Mesenchymal stem cell (in vitro differentiated cells and primary cell): ENCODE measurements around the gene TUBB3.

Experiments
- DNase-seq: peaks from one replicate; pipeline ENCODE4 v3.0.0-alpha.2; 2013
- H2AFZ ChIP-seq: one replicate; pipeline ENCODE4 v1.6.1; 2013; ENCODE audit warnings: low read depth, mild to moderate bottlenecking, control low read depth, inconsistent platforms, low read length, moderate library complexity
- H2AK5ac ChIP-seq: 2 replicates; pipeline ENCODE4 v1.6.1; 2013; ENCODE audit warnings: low read length, moderate library complexity, mild to moderate bottlenecking, inconsistent platforms; ENCODE audit not compliant: severe bottlenecking
- H2BK120ac ChIP-seq: one replicate; pipeline ENCODE4 v1.6.1; 2013; ENCODE audit warnings: low read depth, mild to moderate bottlenecking, inconsistent platforms, low read length, moderate library complexity
- H2BK12ac ChIP-seq, 2 experiments: one replicate each; pipeline ENCODE4 v1.6.1; 2013; ENCODE audit warnings: inconsistent platforms in 2 of 2, low read length in 2 of 2, mild to moderate bottlenecking in 2 of 2, moderate library complexity in 2 of 2, control low read depth in 1 of 2
- H2BK15ac ChIP-seq: one replicate; pipeline ENCODE4 v1.6.1; 2013; ENCODE audit warnings: mild to moderate bottlenecking, low read depth, inconsistent platforms; ENCODE audit not compliant: poor library complexity, severe bottlenecking
- H2BK5ac ChIP-seq: 2 replicates; pipeline ENCODE4 v1.6.1; 2013; ENCODE audit warnings: low read depth, mild to moderate bottlenecking, low read length, control low read depth, inconsistent platforms; ENCODE audit not compliant: poor library complexity, severe bottlenecking
- H3K14ac ChIP-seq, 2 experiments: one replicate each; pipeline ENCODE4 v1.6.1; 2013; ENCODE audit warnings: inconsistent platforms in 2 of 2, low read length in 2 of 2, control low read depth in 1 of 2, mild to moderate bottlenecking in 1 of 2, moderate library complexity in 1 of 2
- H3K18ac ChIP-seq, 2 experiments: one replicate each; pipeline ENCODE4 v1.6.1; 2013; ENCODE audit warnings: inconsistent platforms in 2 of 2, low read length in 2 of 2, control low read depth in 1 of 2, low read depth in 1 of 2, mild to moderate bottlenecking in 1 of 2
- H3K23ac ChIP-seq, 2 experiments: one replicate each; pipeline ENCODE4 v1.6.1; 2013; ENCODE audit warnings: inconsistent platforms in 2 of 2, low read length in 2 of 2, mild to moderate bottlenecking in 2 of 2, moderate library complexity in 2 of 2, control low read depth in 1 of 2
- H3K27ac ChIP-seq: 2 replicates; pipeline ENCODE4 v1.5.1; 2013; ENCODE audit warnings: mild to moderate bottlenecking, moderate library complexity, low read length, control low read depth, inconsistent platforms; ENCODE audit not compliant: poor library complexity, severe bottlenecking
- H3K27me3 ChIP-seq, 2 experiments: 2 replicates each; pipeline versions ENCODE4 v1.6.1 to v1.7.0; 2013; ENCODE audit warnings: low read length in 2 of 2, mild to moderate bottlenecking in 2 of 2, moderate library complexity in 2 of 2, control low read depth in 1 of 2, inconsistent platforms in 1 of 2; ENCODE audit not compliant: control insufficient read depth in 1 of 2, insufficient read depth in 1 of 2
- H3K36me3 ChIP-seq, 2 experiments: 2 replicates each; pipeline versions ENCODE4 v1.6.1 to v1.7.0; 2013; ENCODE audit warnings: low read length in 2 of 2, control low read depth in 1 of 2, inconsistent platforms in 1 of 2, low read depth in 1 of 2, mild to moderate bottlenecking in 1 of 2; ENCODE audit not compliant: insufficient read depth in 2 of 2, control insufficient read depth in 1 of 2
- H3K4ac ChIP-seq, 2 experiments: one replicate each; pipeline ENCODE4 v1.6.1; 2013; ENCODE audit warnings: inconsistent platforms in 2 of 2, low read length in 2 of 2, mild to moderate bottlenecking in 2 of 2, moderate library complexity in 2 of 2, control low read depth in 1 of 2, low read depth in 1 of 2
- H3K4me1 ChIP-seq: 2 replicates; pipeline ENCODE4 v1.6.1; 2013; ENCODE audit warnings: low read depth, low read length, control low read depth; ENCODE audit not compliant: control insufficient read depth, insufficient read depth
- H3K4me2 ChIP-seq: 2 replicates; pipeline ENCODE4 v1.6.1; 2013; ENCODE audit warnings: low read length, mild to moderate bottlenecking, inconsistent platforms; ENCODE audit not compliant: poor library complexity, severe bottlenecking
- H3K4me3 ChIP-seq, 2 experiments: 2 replicates each; pipeline versions ENCODE4 v1.5.1 to v1.7.0; 2013; ENCODE audit warnings: low read length in 2 of 2, mild to moderate bottlenecking in 2 of 2, control low read depth in 1 of 2, low read depth in 1 of 2; ENCODE audit not compliant: insufficient read depth in 1 of 2
- H3K79me1 ChIP-seq: replicated peaks from 2 replicates; pipeline ENCODE4 v1.6.1; 2013; ENCODE audit warnings: mild to moderate bottlenecking, control low read depth, low read length, inconsistent platforms; ENCODE audit not compliant: poor library complexity, severe bottlenecking
- H3K9ac ChIP-seq: 2 replicates; pipeline ENCODE4 v1.7.0; 2013; ENCODE audit warnings: mild to moderate bottlenecking, low read length, moderate library complexity
- H3K9me3 ChIP-seq: 2 replicates; pipeline ENCODE4 v1.7.0; 2013; ENCODE audit warnings: mild to moderate bottlenecking, low read length; ENCODE audit not compliant: control insufficient read depth
- H4K8ac ChIP-seq: one replicate; pipeline ENCODE4 v1.6.1; 2013; ENCODE audit warnings: inconsistent platforms, mild to moderate bottlenecking, low read length, moderate library complexity
- H4K91ac ChIP-seq: one replicate; pipeline ENCODE4 v1.6.1; 2013; ENCODE audit warnings: mild to moderate bottlenecking, low read length, inconsistent platforms
- WGBS: methylation state at CpG from one replicate; pipeline ENCODE4 v1.1.7; 2013; ENCODE audit warnings: mixed read lengths; 5-methylcytosine and 5-hydroxymethylcytosine counted together

The TUBB3 gene

DNA sequence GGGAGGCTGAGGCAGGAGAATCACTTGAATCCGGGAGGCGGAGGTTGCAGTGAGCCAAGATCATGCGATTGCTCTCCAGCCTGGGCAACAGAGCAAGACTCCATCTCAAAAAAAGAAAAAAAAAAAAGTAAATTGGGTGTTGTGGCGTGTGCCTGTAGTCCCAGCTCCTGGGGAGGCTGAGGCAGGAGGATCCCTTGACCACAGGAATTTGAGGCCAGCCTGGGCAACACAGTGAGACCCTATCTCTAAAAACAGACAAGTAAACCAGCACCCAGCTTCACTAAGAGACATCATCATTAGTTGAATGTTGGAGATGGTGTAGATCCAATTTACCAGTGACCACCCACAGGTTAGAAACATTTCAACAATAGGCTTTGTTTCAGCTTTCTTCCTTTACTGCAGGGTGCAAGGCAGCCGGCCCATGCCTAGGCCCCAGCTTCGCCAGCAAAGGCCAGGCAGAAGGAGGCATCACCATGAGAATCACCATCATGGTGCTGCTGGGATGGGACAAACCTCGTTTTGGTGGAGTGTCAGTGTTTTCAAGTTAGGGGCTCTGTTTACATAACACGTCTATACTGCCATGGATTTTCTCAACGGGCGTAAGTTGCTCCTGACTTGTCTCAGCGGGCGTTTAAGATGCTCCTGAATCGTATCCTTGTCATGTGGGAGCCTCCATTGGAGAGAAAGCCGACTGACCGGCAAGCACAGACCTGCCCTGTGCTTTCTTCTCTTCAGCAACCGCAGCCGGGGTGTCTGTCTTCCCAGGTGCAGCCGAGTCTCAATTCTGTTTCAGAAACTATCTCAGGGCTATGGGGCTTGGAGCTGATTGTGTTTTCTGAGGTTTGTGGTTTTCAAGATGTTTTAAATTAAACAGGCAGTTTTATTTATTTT, 42.4 kb upstream of the TUBB3 start:
- no peak overlapping the region for H3K4me2 ChIP-seq
- no peak overlapping the region for H4K8ac ChIP-seq

DNA sequence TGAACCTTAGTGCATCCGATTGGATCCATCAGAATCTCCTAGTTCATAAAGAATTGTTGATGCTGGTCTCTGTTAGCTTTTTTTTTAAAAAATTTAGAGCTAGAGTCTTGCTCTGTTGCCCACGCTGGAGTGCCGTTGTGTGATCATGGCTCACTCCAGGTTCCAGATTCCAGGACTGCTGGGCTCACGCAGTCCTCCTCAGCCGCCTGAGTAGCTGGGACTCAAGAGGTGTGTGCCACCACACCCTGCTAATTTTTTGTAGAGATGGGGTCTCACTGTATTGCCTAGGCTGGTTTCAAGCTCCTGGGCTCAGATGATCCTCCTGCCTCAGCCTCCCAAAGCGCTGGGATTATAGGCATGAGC, 41.8 kb upstream of the TUBB3 start:
- H2BK120ac ChIP-seq: no peak overlapping the region
- no peak overlapping the region for H3K4ac ChIP-seq
- H3K18ac ChIP-seq: no peak overlapping the region
- H2BK5ac ChIP-seq: no peak overlapping the region
- H2BK15ac ChIP-seq: no peak overlapping the region
- H3K23ac ChIP-seq: no peak overlapping the region
- no peak overlapping the region for H3K4me3 ChIP-seq
- no peak overlapping the region for H3K9ac ChIP-seq
- no peak overlapping the region for H3K14ac ChIP-seq
- H3K4me2 ChIP-seq: no peak overlapping the region
- H3K36me3 ChIP-seq: peaks cover 80 to 83% of the 10 kb centered on the region in 2 experiments
- DNase-seq: no peak
- WGBS: 98% methylated on average over 6 of the region's 6 CpGs
- no peak overlapping the region for H3K27ac ChIP-seq
- H2AK5ac ChIP-seq: no peak overlapping the region
- H3K79me1 ChIP-seq: peaks cover 18% of the 10 kb centered on the region
- H3K27me3 ChIP-seq: no peaks in the 10 kb centered on the region
- no peaks in the 10 kb centered on the region for H3K9me3 ChIP-seq
- no peak overlapping the region for H2AFZ ChIP-seq
- no peak overlapping the region for H2BK12ac ChIP-seq
- no peak overlapping the region for H4K8ac ChIP-seq
- no peak overlapping the region for H4K91ac ChIP-seq
- H3K4me1 ChIP-seq: peaks cover 3% of the 10 kb centered on the region

More for the DNA sequence above, 42.4 kb upstream of the TUBB3 start:
- H2BK12ac ChIP-seq: no peak overlapping the region
- peaks cover 4% of the 10 kb centered on the region for H3K4me1 ChIP-seq
- H3K4ac ChIP-seq: no peak overlapping the region
- no peak overlapping the region for H2BK15ac ChIP-seq
- no peaks in the 10 kb centered on the region for H3K27me3 ChIP-seq
- H3K9me3 ChIP-seq: no peaks in the 10 kb centered on the region
- no peak overlapping the region for H3K27ac ChIP-seq
- WGBS: 96% methylated on average over 18 of the region's 18 CpGs
- no peak overlapping the region for H2AFZ ChIP-seq
- no peak overlapping the region for H3K23ac ChIP-seq
- H3K9ac ChIP-seq: no peak overlapping the region
- no peak overlapping the region for H3K4me3 ChIP-seq
- H2BK5ac ChIP-seq: no peak overlapping the region
- H3K36me3 ChIP-seq: peaks cover 74 to 84% of the 10 kb centered on the region in 2 experiments
- DNase-seq: no peak
- no peak overlapping the region for H3K14ac ChIP-seq
- no peak overlapping the region for H2BK120ac ChIP-seq
- peaks cover 18% of the 10 kb centered on the region for H3K79me1 ChIP-seq
- no peak overlapping the region for H4K91ac ChIP-seq
- no peak overlapping the region for H2AK5ac ChIP-seq
- H3K18ac ChIP-seq: no peak overlapping the region

DNA sequence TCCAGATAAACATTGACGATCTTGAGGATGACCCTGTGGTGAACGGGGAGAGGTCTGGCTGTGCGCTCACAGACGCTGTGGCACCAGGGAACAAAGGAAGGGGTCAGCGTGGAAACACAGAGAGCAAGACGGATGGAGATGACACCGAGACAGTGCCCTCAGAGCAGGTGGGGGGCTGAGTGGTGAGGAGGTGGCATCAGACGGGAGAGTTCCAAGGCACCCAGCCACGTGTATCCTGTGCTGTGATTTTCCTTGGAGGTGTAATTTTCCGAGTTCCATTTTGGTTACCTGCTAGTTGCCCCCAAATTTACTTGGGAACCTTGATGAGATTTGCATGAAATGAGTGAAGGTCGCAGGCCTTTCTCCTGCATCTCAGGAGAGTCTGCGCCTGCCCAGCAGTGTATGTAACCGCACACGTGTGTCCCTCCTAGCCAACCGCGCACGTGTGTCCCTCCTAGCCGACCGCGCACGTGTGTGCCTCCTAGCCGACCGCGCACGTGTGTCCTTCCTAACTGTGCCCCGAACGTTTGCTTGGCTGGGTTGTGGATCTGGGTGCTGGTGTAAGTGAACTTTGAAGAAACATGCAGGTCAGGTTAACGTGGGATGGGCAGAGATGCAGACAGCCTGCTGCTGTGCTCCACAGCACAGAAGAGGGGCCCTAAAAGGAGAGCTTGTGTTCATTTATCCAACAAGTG, 39.6 kb upstream of the TUBB3 start:
- no peak overlapping the region for H3K23ac ChIP-seq
- WGBS: 98% methylated on average over 28 of the region's 28 CpGs
- no peak overlapping the region for H2AFZ ChIP-seq

DNA sequence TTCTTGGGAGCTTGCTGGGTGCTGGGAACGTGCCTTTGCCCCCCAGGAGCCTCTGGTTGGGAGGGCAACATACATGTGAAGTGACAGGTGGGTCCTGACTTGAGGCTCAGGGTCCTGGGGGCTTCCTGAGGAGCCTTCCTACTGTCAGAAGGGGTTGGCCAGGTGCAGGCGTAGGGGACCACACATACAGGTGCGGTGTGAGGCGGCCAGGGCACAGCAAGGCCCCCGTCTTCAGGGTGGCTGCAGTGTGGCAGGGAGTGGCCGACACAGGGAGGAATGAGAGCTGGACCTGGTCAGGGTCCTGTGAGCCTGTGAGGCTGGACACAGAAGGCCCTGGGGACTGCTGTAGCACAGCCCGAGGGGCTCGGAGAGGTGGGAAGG, 39.1 kb upstream of the TUBB3 start:
- H4K8ac ChIP-seq: peak overlapping the region; percentile 22
- WGBS: 98% methylated on average over 6 of the region's 8 CpGs
- H3K4ac ChIP-seq: no peak overlapping the region

More for the DNA sequence above, 39.6 kb upstream of the TUBB3 start:
- Histone ChIP-seq H2BK120ac (no peak overlapping the region), H3K4me3 (no peak overlapping the region), H3K27ac (no peak overlapping the region), H3K27me3 (no peaks in the 10 kb centered on the region), H3K9ac (no peak overlapping the region), H3K36me3 (peaks cover 83 to 94% of the 10 kb centered on the region in 2 experiments), H2BK12ac (peak overlapping the region in 1 of 2 experiments; percentile 21), H3K18ac (no peak overlapping the region), H3K9me3 (no peaks in the 10 kb centered on the region), H4K8ac (no peak overlapping the region), H4K91ac (no peak overlapping the region), H3K4me2 (no peak overlapping the region), H2BK5ac (no peak overlapping the region), H3K4ac (no peak overlapping the region), H3K4me1 (peaks cover 1% of the 10 kb centered on the region), H2AK5ac (no peak overlapping the region), H2BK15ac (no peak overlapping the region), H3K79me1 (peaks cover 22% of the 10 kb centered on the region), H3K14ac (no peak overlapping the region)
- DNase-seq: no peak

More for the DNA sequence above, 39.1 kb upstream of the TUBB3 start:
- no peak overlapping the region for H2BK120ac ChIP-seq
- H3K9me3 ChIP-seq: no peaks in the 10 kb centered on the region
- H3K27ac ChIP-seq: no peak overlapping the region
- H3K18ac ChIP-seq: no peak overlapping the region
- H2BK12ac ChIP-seq: no peak overlapping the region
- no peak overlapping the region for H2AK5ac ChIP-seq
- H3K4me3 ChIP-seq: no peak overlapping the region
- peaks cover 81 to 94% of the 10 kb centered on the region in 2 experiments for H3K36me3 ChIP-seq
- H2BK15ac ChIP-seq: no peak overlapping the region
- no peak overlapping the region for H3K9ac ChIP-seq
- peaks cover 1% of the 10 kb centered on the region for H3K4me1 ChIP-seq
- no peak overlapping the region for H4K91ac ChIP-seq
- H3K4me2 ChIP-seq: no peak overlapping the region
- no peak overlapping the region for H3K14ac ChIP-seq
- DNase-seq: no peak
- H2AFZ ChIP-seq: no peak overlapping the region
- H2BK5ac ChIP-seq: no peak overlapping the region
- peaks cover 24% of the 10 kb centered on the region for H3K79me1 ChIP-seq
- no peak overlapping the region for H3K23ac ChIP-seq
- H3K27me3 ChIP-seq: no peaks in the 10 kb centered on the region
